HG03439 (cell line): ENCODE results near the gene ZFP62.

ENCODE experiments used
- ATAC-seq: cut with Tn5 transposase; IDR thresholded peaks from one replicate; pipeline ENCODE4 v1.9.1; 2021; ENCODE audit warnings: mild to moderate bottlenecking, moderate library complexity; ENCODE audit not compliant: unreplicated experiment

The ZFP62 gene

GRCh38 chr5:180869587-180869986, 8.5 kb upstream of the ZFP62 start:
- ATAC-seq = no peak

- ATAC-seq = no peak
Observed at GRCh38 chr5:180868960-180869359, 7.9 kb upstream of the ZFP62 start.

- ATAC-seq = no peak
Observed at GRCh38 chr5:180866985-180867384, 5.9 kb upstream of the ZFP62 start.

GRCh38 chr5:180865981-180866695, 5.1 kb upstream of the ZFP62 start:
- no peak for ATAC-seq

GRCh38 chr5:180862645-180863044, 1.6 kb upstream of the ZFP62 start:
- no peak for ATAC-seq

- ATAC-seq = peak; percentile 43
Observed at GRCh38 chr5:180860273-180860886, 696 bp downstream of the ZFP62 start.

GRCh38 chr5:180858586-180858985, 2.5 kb downstream of the ZFP62 start:
- ATAC-seq = no peak

GRCh38 chr5:180853848-180854176, 7.3 kb downstream of the ZFP62 start:
- ATAC-seq = no peak

GRCh38 chr5:180853121-180853847, 7.8 kb downstream of the ZFP62 start:
- no peak for ATAC-seq

GRCh38 chr5:180852495-180852894, 8.6 kb downstream of the ZFP62 start:
- no peak for ATAC-seq

GRCh38 chr5:180850434-180851078, 10.5 kb downstream of the ZFP62 start:
- no peak for ATAC-seq

- no peak for ATAC-seq
Observed at GRCh38 chr5:180849827-180850226, 11.2 kb downstream of the ZFP62 start.

GRCh38 chr5:180848878-180849277, 12.2 kb downstream of the ZFP62 start:
- ATAC-seq = no peak

- ATAC-seq = no peak
Observed at GRCh38 chr5:180848265-180848664, 12.8 kb downstream of the ZFP62 start.

GRCh38 chr5:180847026-180847425, 14.1 kb downstream of the ZFP62 start:
- no peak for ATAC-seq

GRCh38 chr5:180844858-180845257, 16.2 kb downstream of the ZFP62 start:
- no peak for ATAC-seq

- ATAC-seq = no peak
Observed at GRCh38 chr5:180844432-180844831, 16.6 kb downstream of the ZFP62 start.

GRCh38 chr5:180839935-180840334, 21.1 kb downstream of the ZFP62 start:
- no peak for ATAC-seq

GRCh38 chr5:180839227-180839626, 21.8 kb downstream of the ZFP62 start:
- ATAC-seq = no peak

GRCh38 chr5:180837478-180837877, 23.6 kb downstream of the ZFP62 start:
- ATAC-seq = no peak

- ATAC-seq = peak; percentile 39
Observed at GRCh38 chr5:180832638-180833068, 28.4 kb downstream of the ZFP62 start.
